ENCODE results near the gene CREBBP.

GRCh38 chr16:3807425-3808123, 72.9 kb downstream of the CREBBP start:
- no peak for TF ChIP-seq CTCF (conservative IDR thresholded peaks at IDR 0.05; ENCODE audit: low read length)
- no peak for TF ChIP-seq EZH2phosphoT487 (IDR thresholded peaks at IDR 0.05; ENCODE audit: borderline replicate concordance, low read depth, low read length)

Measured in OCI-LY7 (cell line).